ENCODE results near the gene DHCR24. TPM values are rescaled to one million over a fixed set of nuclear protein-coding genes. Genes with fewer than 3 reads are reported as not detected.

The DHCR24 gene
- total RNA-seq, 1 experiment from 2014 or later = 44.9 TPM

DNA sequence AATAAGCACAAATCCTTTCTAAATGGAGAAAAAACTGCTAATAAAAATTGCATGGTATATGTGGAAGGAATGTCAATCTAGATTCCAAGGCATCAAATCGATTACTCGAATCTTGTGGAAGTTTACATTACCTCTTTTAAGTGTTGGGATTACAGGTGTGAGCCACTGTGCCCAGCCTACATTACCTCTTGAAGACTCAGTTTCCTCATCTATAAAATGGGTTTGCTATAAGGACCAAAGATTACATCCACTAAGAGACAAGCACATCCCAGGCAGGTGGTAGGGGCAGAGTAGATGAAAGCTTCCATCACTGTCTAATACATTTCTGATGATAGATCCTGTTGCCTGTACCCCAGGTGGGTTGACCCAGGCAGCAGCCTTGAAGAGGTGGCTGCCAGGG lies 16.1 kb downstream of the DHCR24 start:
- in situ Hi-C loops (cut with HindIII; ENCODE audit: low pct_unique_long_range_greater_than_20kb, low sequenced_read_pairs) = no loop called here
- DNase-seq (ENCODE audit: low read depth, low spot score) = no peak

DNA sequence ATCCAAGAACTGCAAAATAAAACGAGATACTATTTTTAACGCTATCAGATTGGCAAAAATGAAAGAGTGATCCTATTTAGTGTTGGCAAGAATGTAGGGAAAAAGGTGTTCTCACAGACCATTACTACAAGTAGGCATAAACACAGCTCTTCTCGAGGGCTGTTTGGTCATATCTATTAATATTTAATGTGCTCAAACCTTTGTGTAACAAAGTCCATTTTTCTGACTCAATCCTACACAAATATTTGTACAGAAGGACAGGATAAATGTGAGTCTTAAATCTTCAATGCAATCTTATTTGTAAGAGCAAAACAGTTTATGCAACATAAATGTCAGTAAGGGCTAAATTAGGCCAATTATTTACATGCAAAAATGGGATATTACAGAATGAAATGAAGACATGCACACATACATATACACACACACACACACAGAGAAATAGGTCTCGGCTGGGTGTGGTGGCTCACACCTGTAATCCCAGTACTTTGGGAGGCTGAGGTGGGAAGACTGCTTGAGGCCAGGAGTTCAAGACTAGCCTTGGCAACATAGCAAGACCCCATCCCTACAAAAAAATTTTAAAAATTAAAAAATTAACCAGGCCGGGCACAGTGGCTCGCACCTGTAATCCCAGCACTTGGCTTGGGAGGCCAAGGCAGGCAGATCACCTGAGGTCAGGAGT lies 17.7 kb downstream of the DHCR24 start:
- in situ Hi-C loops (cut with HindIII; ENCODE audit: low pct_unique_long_range_greater_than_20kb, low sequenced_read_pairs) = no loop called here
- no peak for DNase-seq (ENCODE audit: low read depth, low spot score)

DNA sequence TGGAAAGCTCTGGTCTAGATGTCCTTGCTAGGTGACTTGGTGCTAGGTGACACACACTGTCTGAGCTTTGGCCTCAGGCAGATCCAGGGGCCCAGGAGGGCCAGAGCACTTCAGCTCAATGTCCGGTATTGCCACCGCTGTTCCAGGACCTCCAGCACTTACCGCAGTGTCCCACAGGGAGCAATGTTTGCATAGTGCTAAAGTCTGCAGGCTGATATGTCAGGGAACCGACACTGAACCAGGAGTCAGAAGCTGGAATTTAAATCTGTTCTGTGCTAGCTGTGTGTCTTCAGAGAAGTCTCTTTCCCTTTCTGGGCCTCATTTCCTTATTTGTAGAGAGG lies 19.3 kb downstream of the DHCR24 start:
- DNase-seq (ENCODE audit: low read depth, low spot score) = no peak
- in situ Hi-C loops (cut with HindIII; ENCODE audit: low pct_unique_long_range_greater_than_20kb, low sequenced_read_pairs) = no loop called here

DNA sequence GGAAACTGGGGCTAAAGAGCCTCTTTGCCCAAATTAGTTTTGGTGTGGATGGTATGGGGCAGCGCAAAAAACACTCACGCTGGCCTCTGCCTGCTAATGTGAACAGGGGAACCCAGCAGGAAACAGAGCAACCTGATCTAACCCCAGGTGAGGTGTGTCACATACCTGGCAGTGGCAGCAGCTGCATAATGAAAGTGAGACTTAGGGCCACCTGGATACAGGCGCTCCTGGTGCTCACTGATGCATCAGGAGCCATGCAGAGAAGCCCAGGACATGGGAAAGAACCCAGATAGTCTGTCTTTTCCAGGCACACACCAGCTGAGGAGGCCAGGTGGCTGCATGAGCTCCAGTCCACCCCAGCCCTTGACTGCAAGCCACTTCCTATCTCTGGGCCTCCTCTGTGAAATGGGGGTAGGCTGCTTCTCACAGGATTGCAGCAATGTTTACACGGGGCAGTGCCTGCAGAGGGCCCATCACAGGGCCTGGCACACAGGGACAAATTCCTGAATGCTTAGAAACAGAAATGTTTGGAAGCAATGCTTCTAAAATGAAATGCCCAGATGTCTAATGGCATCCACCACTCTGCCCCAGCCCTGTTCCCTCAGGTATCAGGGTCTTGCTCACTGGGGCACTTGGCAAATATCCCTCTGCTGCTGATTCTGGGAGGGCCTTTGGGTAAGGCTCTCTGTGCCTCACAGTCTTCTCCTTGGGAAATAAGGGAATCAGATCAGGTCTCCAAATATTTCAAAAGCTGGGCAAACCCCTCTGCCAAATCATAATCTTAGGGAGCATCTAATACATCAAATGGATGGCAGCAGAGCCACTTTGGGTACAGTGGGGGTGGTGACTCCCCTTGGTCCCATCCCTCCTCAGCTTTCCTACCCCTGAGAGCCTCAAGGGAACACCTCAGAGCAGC lies 19.9 kb downstream of the DHCR24 start:
- in situ Hi-C loops (cut with HindIII; ENCODE audit: low pct_unique_long_range_greater_than_20kb, low sequenced_read_pairs) = no loop called here

DNA sequence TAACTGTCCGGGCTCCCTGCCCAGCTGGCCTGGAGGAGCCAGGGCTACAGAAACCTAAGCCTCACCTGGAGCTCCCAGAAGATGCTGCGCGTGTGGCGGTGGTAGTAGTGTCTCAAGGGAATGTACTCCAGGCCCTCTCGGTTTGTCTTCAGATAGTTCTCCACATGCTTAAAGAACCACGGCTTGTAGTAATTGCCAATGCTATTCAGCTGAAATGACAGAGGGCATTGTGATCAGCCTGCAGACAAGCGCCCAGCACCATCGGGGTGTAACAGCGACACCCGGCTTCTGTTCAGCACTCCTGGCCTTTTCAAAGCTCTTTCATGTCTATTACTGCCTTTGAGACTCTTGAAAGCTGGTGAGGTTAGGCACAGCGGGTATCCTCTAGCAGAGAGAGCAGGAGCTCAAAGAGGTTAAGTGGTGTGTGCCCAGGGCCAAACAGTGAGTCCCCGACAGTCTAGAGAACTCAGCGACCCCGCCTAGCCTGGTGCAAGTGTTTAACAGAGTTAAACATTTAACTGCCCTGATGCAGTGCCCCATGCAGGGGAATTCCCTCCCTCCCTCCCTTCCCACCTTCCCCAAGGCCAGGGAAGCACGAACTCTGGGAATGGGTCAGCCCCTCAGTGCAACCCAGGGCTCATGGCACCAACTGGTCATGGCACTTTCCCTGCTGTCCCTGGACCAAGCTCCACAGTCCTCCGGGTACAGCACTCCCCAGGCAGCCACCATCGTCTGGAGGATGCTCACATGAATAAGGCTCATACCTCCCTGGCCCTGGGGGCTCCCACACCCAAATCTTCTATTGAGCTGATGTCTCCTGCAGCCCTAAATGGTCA lies 21.5 kb downstream of the DHCR24 start:
- in situ Hi-C loops (cut with HindIII; ENCODE audit: low pct_unique_long_range_greater_than_20kb, low sequenced_read_pairs) = no loop called here
- DNase-seq (ENCODE audit: low read depth, low spot score) = no peak

More for the DNA sequence above, 19.9 kb downstream of the DHCR24 start:
- no peak for DNase-seq (ENCODE audit: low read depth, low spot score)

DNA sequence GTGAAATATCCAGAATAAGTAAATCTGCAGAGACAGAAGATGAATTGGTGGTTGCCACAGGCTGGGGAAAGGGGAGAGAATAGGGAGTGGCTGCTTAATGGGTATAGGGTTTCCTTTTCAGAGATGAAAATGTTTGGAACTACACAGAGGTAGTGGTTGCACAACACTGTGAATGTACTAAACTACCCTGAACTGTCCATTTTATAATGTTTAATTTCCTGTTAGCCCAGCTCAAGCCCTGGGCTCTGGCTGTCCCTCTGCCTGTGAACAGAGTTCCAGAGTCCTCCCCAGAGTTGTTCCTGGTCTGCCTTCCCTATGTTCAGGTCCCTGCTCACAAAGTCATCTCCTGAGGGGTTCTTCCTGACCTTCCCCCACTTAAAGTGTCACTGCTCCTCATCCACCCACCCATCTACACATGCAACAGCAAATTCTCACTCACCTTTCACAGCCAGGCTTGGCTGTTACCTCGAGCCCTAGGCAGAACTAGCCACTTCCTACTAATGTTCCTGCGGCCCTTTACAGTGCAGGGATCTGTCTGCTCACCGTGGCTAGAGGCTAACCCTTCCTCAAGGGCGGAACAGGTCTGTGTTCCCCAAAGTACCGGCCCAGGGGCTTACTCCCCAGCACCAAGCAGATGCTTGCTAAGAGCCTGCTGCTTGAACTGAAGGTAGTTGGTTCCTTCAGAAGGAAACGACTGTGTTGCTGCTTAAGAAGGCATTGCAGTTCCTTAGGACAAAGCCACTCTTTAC lies 22.4 kb downstream of the DHCR24 start:
- DNase-seq (ENCODE audit: low read depth, low spot score) = no peak
- in situ Hi-C loops (cut with HindIII; ENCODE audit: low pct_unique_long_range_greater_than_20kb, low sequenced_read_pairs) = no loop called here

DNA sequence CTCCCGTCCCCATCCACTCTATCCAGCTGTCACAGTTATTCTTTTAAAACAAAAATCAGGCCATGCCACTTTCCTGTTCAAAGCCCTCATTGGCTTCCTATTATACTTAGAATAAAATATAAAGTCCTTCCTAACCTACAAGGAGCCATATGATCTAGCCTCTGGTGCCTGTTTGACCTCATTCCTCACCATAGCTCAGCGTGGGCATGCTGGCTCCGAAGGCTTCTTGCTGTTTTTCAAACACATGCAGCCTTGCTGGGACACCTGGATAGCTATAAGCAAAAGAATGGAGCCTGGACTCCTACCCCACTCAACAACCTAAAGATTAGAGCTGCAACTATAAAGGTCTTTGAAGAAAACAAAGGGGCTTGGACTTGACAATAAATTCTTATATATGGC lies 23.7 kb downstream of the DHCR24 start:
- DNase-seq (ENCODE audit: low read depth, low spot score) = no peak
- in situ Hi-C loops (cut with HindIII; ENCODE audit: low pct_unique_long_range_greater_than_20kb, low sequenced_read_pairs) = no loop called here

DNA sequence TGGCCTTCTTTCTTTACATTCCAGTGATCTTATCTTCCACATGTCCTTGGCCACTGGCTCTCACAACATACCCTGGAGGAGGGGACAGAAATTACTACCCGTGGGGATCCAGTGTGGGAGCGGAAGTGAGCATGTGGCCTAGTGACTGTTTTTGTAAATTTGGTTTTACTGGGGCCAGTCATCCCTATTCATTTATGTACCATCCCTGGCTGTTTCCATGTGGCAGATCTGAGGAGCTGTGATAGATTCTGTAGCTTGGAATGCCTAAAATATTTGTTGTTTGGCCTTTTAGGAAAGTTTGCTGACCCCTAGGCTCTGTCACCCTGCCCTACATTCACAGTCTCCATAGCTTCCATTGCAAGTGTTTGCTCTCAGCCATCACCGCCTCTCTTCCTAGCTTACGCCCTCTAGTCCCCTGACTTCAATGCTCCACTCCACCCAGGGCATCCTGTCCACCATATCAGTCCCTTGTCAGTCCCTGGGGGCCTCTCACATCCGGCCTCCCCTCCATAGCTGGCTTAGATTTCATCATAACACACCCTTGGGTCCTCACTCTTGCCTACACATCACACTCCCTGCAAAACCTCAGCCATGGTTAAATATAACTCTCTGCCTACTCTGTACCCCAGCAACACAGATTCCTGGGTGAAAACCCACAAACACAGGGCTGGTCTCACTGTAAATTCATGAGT lies 25.8 kb downstream of the DHCR24 start:
- DNase-seq (ENCODE audit: low read depth, low spot score) = no peak
- in situ Hi-C loops (cut with HindIII; ENCODE audit: low pct_unique_long_range_greater_than_20kb, low sequenced_read_pairs) = no loop called here

DNA sequence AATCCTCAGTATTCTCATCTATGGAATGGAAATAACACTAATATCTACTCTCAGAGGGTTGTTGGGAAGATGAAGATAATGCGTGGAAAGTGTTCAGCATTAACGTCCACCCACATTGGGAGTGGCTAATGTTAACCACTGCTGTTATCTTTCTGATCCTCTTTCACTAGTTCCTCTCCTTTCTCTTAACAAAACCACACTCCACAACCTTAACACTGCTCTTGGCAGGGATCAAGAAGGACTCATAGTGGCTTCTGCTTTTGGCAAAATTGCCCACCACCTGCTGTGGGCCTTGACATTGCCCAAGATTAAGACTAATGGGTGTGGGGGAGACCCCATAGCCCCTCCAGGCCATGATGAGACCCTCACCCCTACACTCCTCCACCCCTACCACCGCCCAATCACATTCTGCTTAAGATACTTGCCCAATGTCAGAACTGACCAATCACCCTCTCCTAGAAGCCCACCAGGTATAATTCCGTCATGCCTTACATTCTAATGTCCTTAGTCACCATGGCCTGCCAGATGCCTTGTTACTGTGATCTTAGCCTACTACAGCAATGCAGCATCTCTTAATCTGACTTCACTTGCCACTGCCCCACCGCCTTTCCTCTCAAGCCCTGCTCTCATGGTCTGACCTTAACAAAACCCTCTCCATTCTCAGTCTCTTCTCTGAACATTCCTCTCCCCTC lies 27.1 kb downstream of the DHCR24 start:
- no peak for DNase-seq (ENCODE audit: low read depth, low spot score)
- in situ Hi-C loops (cut with HindIII; ENCODE audit: low pct_unique_long_range_greater_than_20kb, low sequenced_read_pairs) = no loop called here

DNA sequence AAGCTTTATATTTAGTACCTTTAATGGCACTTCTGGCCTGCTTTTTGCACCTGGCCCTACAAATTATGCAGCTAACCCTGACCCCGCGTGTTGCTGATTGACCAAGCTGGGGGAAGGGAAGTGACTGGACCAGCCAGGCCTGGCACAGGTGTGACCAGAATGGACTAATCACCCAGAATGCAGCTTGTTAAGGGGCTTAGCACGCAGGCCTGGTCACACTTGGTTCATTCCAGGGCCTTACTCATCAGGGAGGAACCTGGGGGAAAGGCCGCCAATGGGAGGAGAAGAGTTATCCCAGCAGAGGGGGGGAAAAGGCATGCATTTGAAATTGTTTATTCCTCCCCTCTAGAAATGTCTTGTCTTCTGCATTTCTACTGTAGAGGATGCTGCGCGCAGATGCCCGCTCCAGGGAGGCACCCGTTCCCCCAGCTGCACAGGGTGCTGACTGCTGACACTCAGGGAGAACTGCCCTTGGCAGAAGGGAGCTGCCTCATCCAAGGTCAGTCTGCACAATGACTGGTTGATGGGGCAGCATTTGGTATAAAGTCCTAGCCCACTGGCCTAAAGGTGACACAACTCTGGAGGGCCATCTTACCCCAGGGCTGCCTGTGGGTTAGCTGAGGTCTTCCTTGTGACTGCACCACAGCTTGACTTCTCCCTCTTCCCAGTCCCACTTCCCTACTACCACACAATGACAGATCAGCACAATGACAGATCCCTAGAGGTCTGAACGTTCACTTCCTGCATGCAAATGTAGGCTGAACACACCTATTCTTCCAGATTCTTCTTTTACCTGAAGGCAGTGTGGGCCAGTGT lies 29.0 kb downstream of the DHCR24 start:
- in situ Hi-C loops (cut with HindIII; ENCODE audit: low pct_unique_long_range_greater_than_20kb, low sequenced_read_pairs) = no loop called here

DNA sequence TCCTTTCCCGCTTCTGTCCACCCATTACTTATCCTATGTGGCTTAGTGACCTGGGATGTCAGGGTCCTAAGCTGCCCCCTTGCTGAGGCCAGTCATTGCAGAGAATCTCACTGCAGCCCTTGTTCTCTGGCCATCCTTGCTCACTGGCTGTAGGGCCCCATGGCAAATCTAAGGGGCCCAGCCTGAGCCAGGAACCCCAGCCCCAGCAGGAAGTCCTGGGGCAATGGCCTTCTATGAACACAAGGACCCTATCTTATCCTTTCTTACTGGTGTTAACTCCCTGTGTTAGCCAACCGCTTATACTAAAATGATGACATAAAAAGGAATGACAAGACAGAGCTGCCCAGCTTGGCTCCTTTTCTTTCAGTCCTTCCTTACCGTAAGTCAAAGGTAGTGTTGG lies 29.9 kb downstream of the DHCR24 start:
- in situ Hi-C loops (cut with HindIII; ENCODE audit: low pct_unique_long_range_greater_than_20kb, low sequenced_read_pairs) = no loop called here
- DNase-seq (ENCODE audit: low read depth, low spot score) = no peak

More for the DNA sequence above, 29.0 kb downstream of the DHCR24 start:
- no peak for DNase-seq (ENCODE audit: low read depth, low spot score)

DNA sequence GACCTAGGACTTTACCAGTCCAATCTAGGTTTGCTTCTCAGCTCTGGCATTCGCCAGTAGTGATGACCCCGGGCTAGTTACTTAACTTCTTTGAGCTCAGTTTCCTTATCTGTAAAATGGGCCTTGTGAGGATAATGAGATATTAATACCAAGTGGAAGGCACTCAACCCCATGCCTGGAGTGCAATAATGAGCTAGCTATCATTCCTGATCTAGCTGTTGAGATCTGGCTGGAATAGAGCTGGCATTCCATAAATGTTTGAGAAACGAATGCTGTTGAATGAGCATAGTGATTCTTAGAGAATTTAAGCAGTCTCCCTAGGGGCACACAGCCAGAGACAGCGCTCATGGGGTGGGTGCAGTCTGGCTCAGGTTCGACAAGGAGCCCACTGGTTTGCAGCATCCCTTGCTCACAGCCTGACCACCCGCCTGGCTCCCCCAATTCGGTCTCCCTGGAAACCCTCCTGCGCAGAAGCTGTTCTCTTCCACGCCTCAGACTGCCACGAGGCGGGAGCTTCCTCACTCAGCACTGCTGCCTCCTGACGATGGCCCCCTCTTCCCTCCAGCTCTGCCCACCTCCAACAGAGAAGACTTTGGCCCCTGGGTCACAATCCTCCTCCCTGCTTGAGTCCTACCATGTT lies 32.5 kb downstream of the DHCR24 start:
- in situ Hi-C loops (cut with HindIII; ENCODE audit: low pct_unique_long_range_greater_than_20kb, low sequenced_read_pairs) = no loop called here
- no peak for DNase-seq (ENCODE audit: low read depth, low spot score)

DNA sequence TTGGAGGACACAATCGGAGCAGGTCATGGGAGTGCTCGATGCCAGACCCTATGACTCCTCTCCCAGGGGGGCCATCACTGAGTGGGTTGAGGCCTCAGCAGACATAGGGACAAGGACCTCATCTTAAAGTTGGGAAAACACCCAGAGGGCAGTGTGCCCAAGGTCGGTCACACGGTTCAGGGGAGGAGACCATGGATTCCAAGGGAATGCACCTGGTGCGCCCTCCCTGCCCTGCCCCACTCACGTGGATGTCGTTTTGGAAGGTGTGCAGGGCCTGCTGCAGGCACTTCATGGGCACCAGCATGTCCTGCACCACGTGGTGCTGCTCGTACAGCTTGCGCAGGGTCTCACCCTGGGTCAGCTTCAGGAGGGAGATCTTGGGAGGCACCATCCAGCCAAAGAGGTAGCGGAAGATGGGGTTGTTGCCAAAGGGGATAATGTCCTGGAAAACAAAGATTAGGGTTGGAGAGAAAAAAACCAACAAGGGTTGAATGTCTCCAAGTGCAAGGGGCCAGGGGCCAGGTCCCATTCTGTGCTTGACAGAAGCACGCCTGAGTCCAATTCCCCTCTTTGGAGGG lies 33.1 kb downstream of the DHCR24 start:
- DNase-seq (ENCODE audit: low read depth, low spot score) = no peak
- in situ Hi-C loops (cut with HindIII; ENCODE audit: low pct_unique_long_range_greater_than_20kb, low sequenced_read_pairs) = no loop called here

DNA sequence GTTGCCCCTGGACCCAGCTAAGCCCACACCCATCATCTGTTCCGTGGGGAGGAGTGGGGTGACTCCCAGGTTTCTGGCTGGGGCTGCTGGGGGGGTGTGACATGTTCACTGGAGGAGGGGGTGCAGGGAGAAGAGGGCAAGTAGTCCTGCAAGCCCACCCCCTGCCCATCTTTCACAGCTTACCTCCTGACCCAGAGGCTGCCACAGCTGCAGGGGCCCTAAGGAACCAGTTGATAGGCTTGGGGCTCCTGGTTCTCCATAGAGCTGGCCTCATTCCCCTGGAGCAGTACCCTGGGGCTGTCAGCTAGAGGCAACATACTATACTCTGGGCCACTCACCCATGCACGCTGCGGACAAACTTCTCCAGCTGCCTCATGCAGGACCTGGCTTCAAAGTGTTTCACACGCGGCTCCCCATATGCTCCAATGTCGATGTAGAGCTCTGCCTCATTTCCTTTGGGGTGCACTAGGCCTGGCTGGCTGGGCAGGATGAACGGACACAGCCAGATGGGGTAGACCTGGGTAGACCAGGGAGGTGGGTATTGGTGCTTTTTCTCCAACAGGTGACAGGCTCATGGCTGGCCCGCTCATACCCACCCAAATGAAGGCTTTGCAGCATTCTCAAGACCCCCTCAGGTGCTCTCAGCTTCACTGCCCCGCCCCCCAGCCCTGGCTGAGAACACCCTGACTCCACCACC lies 33.8 kb downstream of the DHCR24 start:
- in situ Hi-C loops (cut with HindIII; ENCODE audit: low pct_unique_long_range_greater_than_20kb, low sequenced_read_pairs) = no loop called here
- DNase-seq (ENCODE audit: low read depth, low spot score) = no peak
